GM19452 (cell line): ENCODE measurements around the gene ERAS.
"Not testable (repeated sequence)": the region's sequence is repeated elsewhere in the genome, so short reads cannot be mapped to it uniquely, and the experiment has no call there.

Source experiments
- ATAC-seq: cut with Tn5 transposase; IDR thresholded peaks from one replicate; pipeline ENCODE4 v1.9.1; 2021; ENCODE audit not compliant: unreplicated experiment

Gene ERAS

DNA sequence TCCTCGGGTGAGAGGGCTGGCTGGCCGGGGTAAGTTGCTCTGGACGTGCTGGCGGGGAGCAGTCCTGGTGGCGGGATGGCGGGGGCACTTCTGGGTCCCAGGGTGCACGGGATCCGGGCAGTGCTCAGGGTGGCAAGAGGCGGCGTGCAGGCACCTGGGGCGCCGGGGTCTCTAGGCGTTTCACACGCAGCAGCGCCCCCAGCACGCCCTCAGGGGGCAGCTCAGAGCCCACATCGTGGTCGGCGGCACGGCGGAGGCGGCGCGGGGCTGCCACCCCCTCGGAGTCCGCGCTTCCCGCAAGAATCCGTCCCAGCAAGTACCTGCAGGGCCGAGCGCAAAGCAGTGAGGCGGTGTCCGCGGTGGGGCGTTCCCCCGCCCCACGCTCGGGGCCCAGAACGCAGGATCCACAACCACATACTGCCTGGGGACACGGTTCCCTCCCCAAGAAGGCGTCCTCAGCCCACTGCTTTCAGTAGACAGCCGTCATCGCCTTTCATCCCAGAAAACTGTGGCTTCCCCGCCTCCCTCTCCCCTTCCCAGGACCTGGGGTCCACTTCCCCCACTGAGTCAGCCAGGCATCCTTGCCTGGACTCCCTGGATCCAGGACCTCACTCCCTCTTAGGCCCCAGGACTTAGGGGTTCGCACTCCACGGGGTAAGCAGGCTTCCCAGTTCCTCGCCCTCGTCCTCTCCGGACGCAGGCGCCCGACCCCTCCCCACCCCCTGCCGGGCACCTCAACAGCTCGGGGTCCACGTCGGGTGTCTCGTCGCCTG lies 5.0 kb downstream of the ERAS start:
- no peak for ATAC-seq

DNA sequence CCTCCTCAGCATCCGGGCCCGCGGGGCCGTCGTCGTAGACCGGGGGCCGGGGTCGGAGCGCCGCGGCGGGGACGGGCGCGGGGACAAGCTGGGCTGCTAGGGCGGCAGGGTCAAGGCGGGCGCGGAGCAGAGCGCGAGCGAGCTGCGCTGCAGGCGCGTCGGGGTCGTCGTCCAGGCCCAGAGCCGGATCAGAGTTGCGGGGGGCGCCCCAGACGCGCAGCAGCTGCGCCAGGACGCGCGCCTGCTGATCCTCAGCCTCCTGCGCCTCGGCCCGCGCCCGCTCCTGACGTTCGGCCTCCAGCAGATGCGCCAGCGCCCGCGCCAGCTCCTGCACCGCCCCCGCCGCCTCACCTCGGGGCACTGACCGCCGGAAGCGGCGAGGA lies 5.6 kb downstream of the ERAS start:
- no peak for ATAC-seq

DNA sequence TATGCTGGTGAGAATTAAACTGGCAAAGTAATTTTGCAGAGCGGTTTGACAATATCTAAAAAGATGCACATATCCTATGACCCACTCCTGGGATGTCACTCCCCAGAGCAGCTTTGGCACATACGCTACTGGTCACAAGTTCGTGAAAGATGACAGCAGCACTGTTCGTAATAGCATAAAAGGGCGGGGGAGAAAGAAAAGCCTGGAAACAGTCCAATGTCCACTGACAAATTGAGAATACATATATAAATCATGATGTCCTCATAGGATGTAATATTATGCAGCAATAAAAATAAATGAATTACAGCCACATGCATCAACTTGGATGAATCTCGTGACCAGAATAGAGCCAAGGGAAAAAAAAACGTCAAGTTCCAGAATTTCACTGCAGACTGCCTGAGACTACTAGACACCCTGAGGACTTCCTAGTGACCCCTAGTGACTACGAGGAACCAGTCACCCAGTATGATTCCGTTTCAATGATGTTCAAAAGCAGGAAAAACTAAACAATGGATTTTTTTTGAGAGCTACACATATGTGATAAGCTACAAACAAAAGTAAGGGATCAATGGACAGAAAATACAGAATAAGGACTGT lies 7.3 kb downstream of the ERAS start:
- ATAC-seq: no peak

DNA sequence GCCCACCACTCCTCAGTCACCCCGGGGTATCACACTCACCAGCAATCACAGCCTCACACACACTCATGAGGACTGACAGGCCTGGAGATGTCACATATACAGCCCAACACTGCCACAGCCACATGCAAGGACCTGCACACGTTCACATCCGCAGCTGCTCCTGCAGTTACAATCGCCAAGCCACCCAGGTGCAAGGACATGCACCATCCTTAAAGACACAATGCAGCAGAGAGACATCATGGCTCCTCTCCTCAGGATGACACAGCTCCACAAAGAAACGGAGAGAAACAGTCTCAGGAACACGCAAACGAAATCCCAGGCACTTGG lies 8.0 kb downstream of the ERAS start:
- ATAC-seq: no peak

DNA sequence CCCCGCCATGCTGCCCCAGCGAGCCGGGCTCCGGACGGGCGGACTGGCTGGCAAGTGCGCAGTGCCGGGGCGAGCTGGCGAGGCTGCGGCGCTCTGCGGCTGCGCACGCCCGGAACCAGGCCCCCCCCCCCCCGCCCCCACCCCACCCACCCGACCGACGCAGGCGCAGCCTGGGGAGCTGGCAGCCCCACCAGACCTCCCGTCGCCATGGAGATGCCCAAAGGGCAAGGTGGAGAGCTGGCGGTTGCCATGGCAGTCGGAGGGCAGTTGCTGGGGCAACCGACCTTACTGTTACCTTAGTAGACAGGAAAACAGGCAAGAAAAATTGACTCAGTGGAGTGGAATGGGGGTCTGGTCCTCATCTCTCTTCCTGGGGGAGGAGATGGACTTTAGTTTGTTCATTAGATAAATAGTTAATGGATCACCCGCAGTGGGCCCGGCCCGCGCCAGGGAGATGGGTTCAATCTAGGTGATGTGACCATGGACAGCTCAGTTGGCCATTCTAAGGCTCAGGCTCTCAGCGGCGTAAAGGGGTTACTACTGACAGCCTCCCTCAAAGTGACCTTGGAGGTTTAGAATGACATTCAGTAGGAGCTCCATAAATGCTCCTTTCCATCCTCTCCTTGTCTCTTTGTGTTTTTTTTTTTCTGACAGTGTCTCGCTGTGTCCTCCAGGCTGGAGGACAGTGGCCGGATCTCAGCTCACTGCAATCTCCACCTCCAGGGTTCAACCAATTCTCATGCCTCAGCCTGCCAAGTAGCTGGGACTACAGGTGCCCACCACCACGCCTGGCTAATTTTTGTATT lies 9.4 kb downstream of the ERAS start, which contains the start of gene PCSK1N:
Gene PCSK1N (minus strand): TSS at position 87 of the 806 bp plus-strand sequence. CDS start 78 bp downstream, at position 9.
- no peak for ATAC-seq

DNA sequence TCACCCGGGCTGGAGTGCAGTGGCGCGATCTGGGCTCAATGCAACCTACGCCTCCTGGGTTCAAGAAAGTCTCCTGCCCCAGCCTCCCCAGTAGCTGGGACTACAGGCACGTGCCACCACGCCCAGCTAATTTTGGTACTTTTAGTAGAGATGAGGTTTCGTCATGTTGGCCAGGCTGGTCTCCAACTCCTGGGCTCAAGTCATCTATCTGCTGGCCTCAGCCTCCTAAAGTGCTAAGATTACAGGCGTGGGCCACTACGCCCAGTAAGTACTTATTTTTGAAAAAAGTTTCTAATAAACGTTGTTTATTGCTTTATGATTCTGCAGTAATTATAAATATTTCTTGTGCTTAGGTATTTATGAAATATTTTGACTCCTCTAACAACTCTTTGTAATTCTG lies 13.4 kb downstream of the ERAS start:
- no peak for ATAC-seq

DNA sequence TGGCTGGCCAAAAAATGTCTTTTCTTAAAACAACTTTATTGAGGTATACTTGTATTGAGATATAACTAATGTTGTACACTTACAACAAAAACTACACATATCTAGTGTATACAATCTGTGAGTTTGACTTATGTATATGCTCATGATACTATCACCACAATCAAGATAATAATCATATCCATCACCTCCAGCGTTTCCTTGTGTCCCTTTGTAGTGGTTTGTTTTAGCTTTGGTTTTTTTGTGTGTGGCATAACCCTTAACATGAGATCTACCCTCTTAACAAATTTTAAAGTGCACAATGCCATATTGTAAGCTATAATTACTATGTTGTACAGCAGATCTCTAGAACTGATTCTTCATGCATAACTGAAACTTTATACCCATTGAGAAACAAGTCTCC lies 22.5 kb downstream of the ERAS start:
- no peak for ATAC-seq

DNA sequence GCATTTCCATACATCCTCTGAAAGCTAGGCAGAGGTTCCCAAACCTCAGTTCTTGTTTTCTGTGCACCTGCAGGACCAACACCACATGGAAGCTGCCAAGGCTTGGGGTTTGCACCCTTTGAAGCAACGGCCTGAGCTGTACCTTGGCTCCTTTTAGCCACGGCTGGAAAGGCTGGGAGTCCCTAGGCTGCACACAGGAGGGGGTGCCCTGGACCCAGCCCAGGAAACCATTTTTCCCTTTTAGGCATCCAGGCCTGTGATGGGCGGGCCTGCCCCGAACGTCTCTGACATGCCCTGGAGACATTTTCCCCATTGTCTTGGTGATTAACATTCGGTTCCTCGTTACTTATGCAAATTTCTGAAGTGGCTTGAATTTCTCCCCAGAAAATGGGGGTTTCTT lies 26.5 kb downstream of the ERAS start:
- no peak for ATAC-seq

DNA sequence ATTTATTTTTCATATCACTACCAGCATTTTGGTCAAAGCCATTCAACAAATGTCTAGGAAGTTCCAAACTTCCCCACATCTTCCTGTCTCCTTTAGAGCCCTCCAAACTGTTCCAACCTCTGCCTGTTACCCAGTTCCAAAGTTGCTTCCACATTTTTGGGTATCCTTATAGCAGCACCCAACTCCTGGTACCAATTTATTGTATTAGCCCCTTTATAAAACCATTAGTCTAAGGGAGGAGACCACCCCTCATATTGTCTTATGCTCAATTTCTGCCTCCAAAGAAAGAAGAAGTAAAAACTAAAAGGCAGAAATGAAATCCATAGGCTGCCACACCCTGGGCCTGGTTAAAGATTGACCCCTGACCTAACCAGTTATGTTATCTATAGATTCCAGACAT lies 27.2 kb downstream of the ERAS start:
- not testable (repeated sequence) for ATAC-seq

DNA sequence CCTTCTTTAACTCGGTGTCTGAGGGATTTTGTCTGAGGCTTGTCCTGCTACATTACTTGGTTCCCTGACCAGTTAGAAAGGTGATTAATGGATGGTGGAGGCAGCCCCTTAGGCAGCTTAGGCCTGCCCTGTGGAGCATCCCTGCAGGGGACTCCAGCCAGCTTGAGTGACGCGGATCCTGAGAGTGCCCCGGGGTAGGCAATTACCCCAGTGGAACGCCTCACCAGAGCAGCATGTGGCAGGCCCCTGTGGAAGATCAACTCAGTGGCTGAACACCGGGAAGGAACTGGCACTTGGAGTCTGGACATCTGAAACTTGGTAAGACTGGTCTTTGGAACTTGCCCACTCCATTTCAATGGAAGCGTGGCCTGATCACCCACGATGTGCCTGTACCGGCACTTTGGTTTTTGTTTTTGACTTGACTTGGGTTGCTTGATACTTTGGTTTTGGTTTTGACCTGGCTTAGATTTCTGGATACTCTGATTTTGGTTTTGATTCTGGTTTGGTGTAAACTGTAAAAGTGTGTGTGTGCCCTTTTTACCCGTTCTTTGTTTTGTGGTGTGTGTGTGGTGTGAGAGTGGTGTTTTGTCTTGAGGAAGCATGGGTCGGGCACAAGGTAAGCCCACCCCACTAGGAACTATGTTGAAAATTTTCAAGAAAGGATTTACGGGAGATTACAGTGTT lies 27.9 kb downstream of the ERAS start:
- not testable (repeated sequence) for ATAC-seq

DNA sequence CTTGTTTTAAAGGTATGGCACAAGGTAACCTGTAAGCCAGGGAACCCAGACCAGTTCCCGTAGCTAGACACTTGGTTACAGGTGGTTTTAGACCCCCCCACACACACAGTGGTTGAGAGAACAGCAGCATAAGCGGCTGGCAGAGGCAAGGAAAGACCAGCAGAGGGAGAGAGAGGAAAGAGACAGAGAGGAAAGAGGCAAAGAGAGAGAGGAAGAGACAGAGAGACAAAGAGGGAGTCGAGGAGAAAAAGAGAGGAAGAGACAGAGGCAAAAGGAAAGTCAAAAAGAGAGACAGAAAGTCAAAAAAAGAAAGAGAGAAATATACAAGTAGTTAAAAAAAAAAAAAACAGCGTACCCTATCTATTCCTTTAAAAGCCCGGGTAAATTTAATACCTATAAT lies 28.6 kb downstream of the ERAS start:
- ATAC-seq: no peak

DNA sequence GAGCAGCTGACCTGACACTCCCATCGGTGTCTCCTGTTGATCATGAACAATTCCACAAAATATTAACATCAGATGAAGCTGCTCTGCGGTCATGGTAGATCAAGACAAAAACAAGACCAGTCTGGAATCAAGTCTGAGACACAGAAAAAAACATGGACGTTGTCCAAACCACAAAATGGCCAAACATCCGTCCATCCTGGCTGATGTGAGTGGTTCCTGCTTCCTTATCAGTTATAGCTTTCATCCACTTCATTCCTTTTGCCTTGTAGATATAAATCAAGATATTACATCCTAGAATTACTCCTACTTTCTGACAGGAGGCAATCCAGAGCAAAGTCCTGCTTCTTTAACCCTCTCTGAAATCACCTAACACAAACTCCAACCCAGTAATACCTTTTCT lies 37.9 kb downstream of the ERAS start:
- ATAC-seq: no peak

DNA sequence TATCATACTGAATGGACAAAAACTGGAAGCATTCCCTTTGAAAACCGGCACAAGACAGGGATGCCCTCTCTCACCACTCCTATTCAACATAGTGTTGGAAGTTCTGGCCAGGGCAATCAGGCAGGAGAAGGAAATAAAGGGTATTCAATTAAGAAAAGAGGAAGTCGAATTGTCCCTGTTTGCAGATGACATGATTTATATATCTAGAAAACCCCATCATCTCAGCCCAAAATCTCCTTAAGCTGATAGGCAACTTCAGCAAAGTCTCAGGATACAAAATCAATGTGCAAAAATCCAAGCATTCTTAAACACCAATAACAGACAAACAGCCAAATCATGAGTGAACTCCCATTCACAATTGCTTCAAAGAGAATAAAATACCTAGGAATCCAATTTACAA lies 45.7 kb downstream of the ERAS start:
- ATAC-seq: not testable (repeated sequence)

DNA sequence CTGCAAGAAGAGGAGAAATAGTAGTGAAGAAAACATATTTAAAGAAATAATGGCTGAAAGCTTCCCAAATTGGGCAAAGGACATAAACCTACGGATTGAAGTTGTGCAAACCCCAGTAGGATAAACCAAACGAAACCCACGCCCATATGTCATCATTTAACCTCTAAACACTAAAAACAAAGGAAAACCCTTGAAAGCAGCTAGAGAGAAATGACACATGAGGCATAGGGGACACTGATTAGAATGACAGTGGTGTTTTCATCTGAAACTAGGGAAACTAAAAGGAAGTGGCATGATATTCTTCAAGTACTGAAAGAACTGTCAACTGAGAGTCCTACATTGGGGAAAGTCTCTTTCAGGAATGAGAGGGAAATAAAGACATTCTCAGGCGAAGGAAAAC lies 50.6 kb downstream of the ERAS start:
- ATAC-seq: not testable (repeated sequence)
